ENCODE data around the gene SSC5D.

DNA sequence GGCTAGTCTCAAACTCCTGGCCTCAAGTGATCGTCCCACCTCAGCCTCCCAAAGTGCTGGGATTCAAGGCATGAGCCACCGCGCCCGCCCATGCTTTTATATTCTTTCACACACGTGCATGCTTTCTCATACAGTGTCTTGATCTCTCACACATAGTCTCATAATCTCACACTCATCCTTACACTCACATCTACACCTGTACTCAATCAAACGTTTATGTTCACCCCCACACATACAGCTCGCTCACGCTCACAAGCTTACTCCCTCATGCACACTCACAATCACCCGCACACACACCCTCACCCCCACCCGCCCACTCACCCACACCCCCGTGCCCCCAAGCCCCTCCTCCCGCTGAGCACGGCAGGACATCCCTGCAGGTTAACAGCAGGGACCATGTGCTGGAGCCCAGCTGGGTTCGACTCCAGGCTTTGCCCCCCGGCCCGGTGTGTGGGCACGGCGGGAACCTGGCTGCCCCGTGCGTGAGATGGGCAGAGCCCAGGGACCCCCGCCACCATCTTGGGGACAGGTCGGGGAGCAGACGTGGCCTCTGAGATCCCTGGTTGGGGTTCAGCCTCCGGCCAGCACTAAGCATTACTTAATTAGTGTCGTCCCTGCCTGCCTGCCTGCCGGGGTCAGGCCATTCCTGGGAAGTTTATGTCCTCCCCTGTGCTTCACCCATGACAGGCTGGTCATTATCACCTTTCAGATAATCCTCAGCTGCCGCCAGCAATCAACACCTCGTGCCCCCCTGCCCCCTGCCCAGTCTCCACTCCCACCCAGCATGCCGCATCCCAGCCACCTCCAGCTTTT is 37.3 kb downstream of the SSC5D start:
- TF ChIP-seq LEF1 (IDR thresholded peaks at IDR 0.05; ENCODE audit: borderline replicate concordance): no peak
- TF ChIP-seq ARNT (IDR thresholded peaks at IDR 0.05): no peak
- TF ChIP-seq CTBP1 (IDR thresholded peaks at IDR 0.05; ENCODE audit: borderline replicate concordance): no peak
- TF ChIP-seq, protein P1, sequence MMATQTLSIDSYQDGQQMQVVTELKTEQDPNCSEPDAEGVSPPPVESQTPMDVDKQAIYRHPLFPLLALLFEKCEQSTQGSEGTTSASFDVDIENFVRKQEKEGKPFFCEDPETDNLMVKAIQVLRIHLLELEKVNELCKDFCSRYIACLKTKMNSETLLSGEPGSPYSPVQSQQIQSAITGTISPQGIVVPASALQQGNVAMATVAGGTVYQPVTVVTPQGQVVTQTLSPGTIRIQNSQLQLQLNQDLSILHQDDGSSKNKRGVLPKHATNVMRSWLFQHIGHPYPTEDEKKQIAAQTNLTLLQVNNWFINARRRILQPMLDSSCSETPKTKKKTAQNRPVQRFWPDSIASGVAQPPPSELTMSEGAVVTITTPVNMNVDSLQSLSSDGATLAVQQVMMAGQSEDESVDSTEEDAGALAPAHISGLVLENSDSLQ (IDR thresholded peaks at IDR 0.05): no peak
- no peak for TF ChIP-seq FOXM1 (IDR thresholded peaks at IDR 0.05; ENCODE audit: borderline replicate concordance)
- TF ChIP-seq FOXK2 (IDR thresholded peaks at IDR 0.05): no peak
- no peak for TF ChIP-seq SUZ12 (IDR thresholded peaks at IDR 0.05)
- TF ChIP-seq SP1 (IDR thresholded peaks at IDR 0.05): no peak

All from HEK293T (cell line).